ENCODE data around the gene FMOD.
A peak's percentile ranks its signal among the peaks of the same experiment; 100 is the strongest.

FMOD gene

GRCh38 chr1:203295796-203296195 is 55.1 kb downstream of the FMOD start:
- POLR2A ChIA-PET = interaction anchor here (0.6 to 5.0 kb wide), 2 partner anchors 10 to 445 kb away, joined by 4 to 30 read pairs; partner anchors contain the start of gene BTG2
- CTCF ChIA-PET = interaction anchor here (1.2 to 1.6 kb wide), 3 partner anchors 20 to 27 kb away, joined by 4 read pairs; no protein-coding TSS in a partner anchor
- H3K4me3 ChIP-seq (ENCODE audit: low read depth, low read length) = no peak overlapping the region
- no peaks in the 10 kb centered on the region for H3K36me3 ChIP-seq (ENCODE audit: control insufficient read depth in 2 of 2, insufficient read depth in 1 of 2, low read length in 2 of 2)
- no peak for TF ChIP-seq ZNF341 (tag by site-specific recombination; IDR thresholded peaks at IDR 0.05; ENCODE audit: low read depth)
- TF ChIP-seq ZIC2 (tag by site-specific recombination; IDR thresholded peaks at IDR 0.05) = peak; percentile 25; the same call in 1 of the 2 replicates
- H3K9me3 ChIP-seq (ENCODE audit: control insufficient read depth, insufficient read depth, low read depth, low read length) = no peaks in the 10 kb centered on the region
- no peak overlapping the region for H3K27ac ChIP-seq (ENCODE audit: extremely low read depth, low read depth, low read length)
- peaks cover 3% of the 10 kb centered on the region; the same call in 1 of the 2 replicates for H3K4me1 ChIP-seq (ENCODE audit: control insufficient read depth, insufficient read depth, low read length)

GRCh38 chr1:203291201-203292096 is 59.5 kb downstream of the FMOD start:
- TF ChIP-seq KLF1 (tag by site-specific recombination; IDR thresholded peaks at IDR 0.05) (0 out of 2 replicates have a peak, but pooled peaks have one; percentile 27), ZNF350 (tag by site-specific recombination; IDR thresholded peaks at IDR 0.05) (no peak)
- Histone ChIP-seq H3K9me3 (ENCODE audit: control insufficient read depth, insufficient read depth, low read depth, low read length) (no peaks in the 10 kb centered on the region), H3K36me3 (ENCODE audit: control insufficient read depth in 2 of 2, insufficient read depth in 1 of 2, low read length in 2 of 2) (no peaks in the 10 kb centered on the region), H3K4me3 (ENCODE audit: low read depth, low read length) (no peak overlapping the region), H3K4me1 (ENCODE audit: control insufficient read depth, insufficient read depth, low read length) (peaks cover 11% of the 10 kb centered on the region), H3K27ac (ENCODE audit: extremely low read depth, low read depth, low read length) (peak overlapping the region; percentile 20; the same call in 1 of the 2 replicates)
- POLR2A ChIA-PET = interaction anchor here (1.5 to 5.0 kb wide), 2 partner anchors 14 to 36 kb away, joined by 5 to 30 read pairs (median 26); partner anchors contain the start of gene BTG2
- CTCF ChIA-PET = interaction anchor here (0.6 to 2.8 kb wide), 6 partner anchors 8 to 252 kb away, joined by 3 to 12 read pairs (median 4); no protein-coding TSS in a partner anchor
